Activated T-helper 17 cell treated with anti-CD3 and anti-CD28 coated beads, Interleukin-2, amount 50 U/mL, for 72 hours (primary cell): ENCODE results near the gene DYNC1LI1. TPM values are rescaled to one million over a fixed set of nuclear protein-coding genes. Genes with fewer than 3 reads are reported as not detected.

Experiments used
- ATAC-seq: fragments of 150-1000 bp; cut with Tn5 transposase; replicated peaks from 2 replicates; pipeline ENCODE4 v1.10.0; 2021; ENCODE audit warnings: mild to moderate bottlenecking, moderate library complexity
- H3K27ac Mint-ChIP-seq: one replicate; pipeline ENCODE4 v1.8.0; 2022; ENCODE audit warnings: mixed read lengths
- H3K27me3 Mint-ChIP-seq: one replicate; pipeline ENCODE4 v1.8.0; 2022; ENCODE audit warnings: mixed read lengths
- H3K36me3 Mint-ChIP-seq: one replicate; pipeline ENCODE4 v1.8.0; 2022; ENCODE audit warnings: low read depth, mild to moderate bottlenecking, mixed read lengths
- H3K4me1 Mint-ChIP-seq: one replicate; pipeline ENCODE4 v1.8.0; 2022; ENCODE audit warnings: mixed read lengths
- H3K4me3 Mint-ChIP-seq: one replicate; pipeline ENCODE4 v1.8.0; 2022; ENCODE audit warnings: mild to moderate bottlenecking, mixed read lengths
- H3K9me3 Mint-ChIP-seq: one replicate; pipeline ENCODE4 v1.8.0; 2022; ENCODE audit warnings: mixed read lengths
- total RNA-seq, 2 donors: library from RNA; stranded (reverse); gene quantifications; one replicate each; pipeline ENCODE4 v1.2.3, GENCODE V29; 2022

The DYNC1LI1 gene
- total RNA-seq, result 10 to 100 TPM; 21.3 to 35.9 TPM

DNA sequence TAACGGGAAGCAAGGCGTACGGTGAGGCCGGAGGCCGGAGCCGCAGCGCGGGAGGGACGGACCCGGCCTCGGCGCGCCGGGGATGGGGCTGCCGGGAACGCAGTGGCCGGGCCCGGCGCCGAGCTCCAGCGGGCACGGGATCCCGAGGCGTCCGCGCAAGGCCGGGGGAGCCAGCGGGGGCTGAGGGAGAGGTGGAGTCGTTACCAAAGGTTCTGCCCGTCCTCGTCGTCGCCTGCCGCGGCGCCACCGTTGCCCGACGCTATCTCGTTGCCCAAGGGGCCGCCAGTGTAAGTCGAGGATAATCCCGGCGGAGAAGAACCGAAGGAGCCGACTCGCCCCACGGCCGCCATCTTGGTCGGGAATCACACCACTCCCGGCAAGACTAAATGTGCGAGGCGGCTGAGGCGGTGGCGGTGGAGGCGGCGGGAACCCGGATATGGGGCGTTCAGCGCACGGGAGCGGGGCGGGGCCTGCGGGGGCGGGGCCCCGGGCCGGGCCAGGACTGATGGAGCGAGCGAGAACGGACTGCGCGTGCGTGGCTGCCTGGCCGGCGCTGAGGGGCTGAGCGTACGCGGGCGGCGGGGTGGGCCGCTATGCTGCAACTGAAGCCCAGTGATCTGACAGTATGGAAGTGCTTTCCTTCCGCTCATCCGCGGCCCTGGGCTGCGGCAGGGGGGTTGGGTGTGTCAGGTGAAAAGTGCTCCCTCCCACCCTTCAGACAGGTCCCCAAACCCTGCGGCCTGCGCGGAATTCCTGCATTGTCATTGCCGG lies at the start of gene DYNC1LI1:
Gene DYNC1LI1 (minus strand): TSS at position 438 of the 771 bp plus-strand sequence. CDS start 88 bp downstream, at position 350.
- Mint-ChIP-seq H3K4me3 (peak within 1 kb of the TSS; percentile 95), H3K9me3 (no peaks in the 10 kb centered on the region), H3K4me1 (peaks cover 9% of the 10 kb centered on the region), H3K36me3 (peaks cover 12% of the 10 kb centered on the region), H3K27me3 (no peaks in the 10 kb centered on the region), H3K27ac (peak within 1 kb of the TSS; percentile 81)
- ATAC-seq, result peak; percentile 94

DNA sequence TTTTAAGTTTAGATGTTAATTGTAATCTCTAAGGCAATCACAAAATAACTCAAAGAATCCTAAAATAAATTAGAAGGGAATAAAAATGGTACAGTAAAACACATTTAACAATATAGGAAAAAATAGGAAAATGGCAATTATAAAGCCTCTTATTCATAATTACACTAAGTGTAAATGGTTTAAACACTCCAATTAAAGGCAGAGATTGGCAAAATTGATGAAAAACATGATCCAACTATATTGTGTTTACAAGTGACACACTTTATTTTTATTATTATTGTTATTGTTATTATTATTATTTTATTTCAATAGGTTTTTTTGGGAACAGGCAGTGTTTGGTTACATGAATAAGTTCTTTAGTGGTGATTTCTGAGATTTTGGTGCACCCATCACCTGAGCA lies 48.7 kb upstream of the DYNC1LI1 start:
- H3K9me3 Mint-ChIP-seq, result no peaks in the 10 kb centered on the region
- no peaks in the 10 kb centered on the region for H3K4me1 Mint-ChIP-seq
- ATAC-seq, result no peak
- H3K4me3 Mint-ChIP-seq, result no peak overlapping the region
- no peak overlapping the region for H3K27ac Mint-ChIP-seq
- H3K36me3 Mint-ChIP-seq, result no peaks in the 10 kb centered on the region
- H3K27me3 Mint-ChIP-seq, result peaks cover 3% of the 10 kb centered on the region

DNA sequence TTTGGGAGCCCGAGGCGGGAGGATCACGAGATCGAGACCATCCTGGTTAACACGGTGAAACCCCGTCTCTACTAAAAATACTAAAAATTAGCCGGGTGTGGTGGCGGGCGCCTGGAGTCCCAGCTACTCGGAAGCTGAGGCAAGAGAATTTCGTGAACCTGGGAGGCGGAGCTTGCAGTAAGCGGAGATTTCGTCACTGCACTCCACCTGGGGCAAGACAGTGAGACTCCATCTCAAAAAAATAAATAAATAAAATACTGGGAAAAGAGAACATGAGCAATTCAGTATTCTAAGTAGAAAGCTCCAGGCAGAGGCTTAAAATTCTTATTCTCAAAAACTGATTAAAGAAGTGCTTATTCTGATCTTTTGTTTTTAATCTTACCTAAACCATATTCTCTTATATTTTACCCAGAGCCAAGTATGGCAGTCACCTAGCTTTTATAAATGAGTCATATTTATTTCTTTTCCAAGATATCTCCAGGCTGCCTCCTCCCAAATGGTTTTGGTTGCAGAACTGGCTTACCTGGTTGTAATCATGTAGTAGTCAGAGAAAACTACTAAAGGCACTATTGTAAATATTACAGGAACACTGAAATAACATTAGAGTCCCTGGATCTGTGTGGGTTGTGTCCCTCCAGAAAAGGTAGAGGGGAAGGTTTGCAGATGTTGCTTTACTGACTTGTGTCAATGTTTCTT lies 45.8 kb upstream of the DYNC1LI1 start:
- Mint-ChIP-seq H3K4me1 (no peaks in the 10 kb centered on the region), H3K36me3 (no peaks in the 10 kb centered on the region), H3K4me3 (no peak overlapping the region), H3K9me3 (no peaks in the 10 kb centered on the region), H3K27me3 (peaks cover 13% of the 10 kb centered on the region), H3K27ac (no peak overlapping the region)
- ATAC-seq, result no peak

DNA sequence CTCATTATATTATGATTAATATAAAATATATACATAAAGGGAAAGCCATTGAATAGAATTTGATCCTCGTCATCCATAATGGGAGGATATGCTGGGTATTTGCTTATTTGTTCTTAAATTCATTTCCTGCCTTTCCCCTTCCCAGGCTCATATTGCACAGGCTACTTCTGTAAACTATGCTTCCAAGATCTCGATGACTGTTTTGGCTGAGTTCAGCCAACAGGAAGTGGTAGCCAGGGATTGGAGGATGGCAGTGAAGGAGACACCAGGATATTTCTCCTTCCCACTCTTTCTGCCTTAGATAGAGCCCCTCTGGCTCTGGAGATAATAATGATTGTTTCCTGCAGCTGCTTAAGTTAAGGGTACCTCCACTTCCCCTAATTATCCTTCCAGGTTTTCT lies 44.3 kb upstream of the DYNC1LI1 start:
- Mint-ChIP-seq H3K4me1 (no peaks in the 10 kb centered on the region), H3K27ac (no peak overlapping the region)

DNA sequence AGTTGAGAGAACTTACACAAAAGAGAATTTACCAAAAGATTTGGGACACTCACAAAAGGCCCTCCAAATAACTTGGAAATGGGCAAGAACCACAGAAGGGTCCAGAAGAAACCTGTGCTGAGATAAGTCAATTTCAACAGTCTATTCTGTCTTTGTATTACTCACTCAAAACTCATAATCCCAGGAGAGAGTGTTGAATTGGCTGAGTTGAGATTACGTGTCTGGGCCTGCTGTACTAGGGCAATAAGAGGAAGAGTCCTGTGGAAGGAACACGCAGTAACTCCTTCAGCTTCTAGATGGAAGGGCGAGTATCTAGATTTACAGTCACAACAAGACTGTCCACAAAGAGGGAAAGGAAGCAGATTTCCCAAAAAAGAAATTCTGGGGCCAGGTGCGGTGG lies 42.5 kb upstream of the DYNC1LI1 start:
- H3K27ac Mint-ChIP-seq, result no peak overlapping the region
- no peak overlapping the region for H3K4me3 Mint-ChIP-seq
- H3K27me3 Mint-ChIP-seq, result peaks cover 13% of the 10 kb centered on the region
- no peaks in the 10 kb centered on the region for H3K4me1 Mint-ChIP-seq
- ATAC-seq, result no peak
- H3K36me3 Mint-ChIP-seq, result no peaks in the 10 kb centered on the region
- no peaks in the 10 kb centered on the region for H3K9me3 Mint-ChIP-seq

More for the DNA sequence above, 44.3 kb upstream of the DYNC1LI1 start:
- no peaks in the 10 kb centered on the region for H3K36me3 Mint-ChIP-seq
- no peak overlapping the region for H3K4me3 Mint-ChIP-seq
- no peak for ATAC-seq
- peaks cover 13% of the 10 kb centered on the region for H3K27me3 Mint-ChIP-seq
- H3K9me3 Mint-ChIP-seq, result no peaks in the 10 kb centered on the region

DNA sequence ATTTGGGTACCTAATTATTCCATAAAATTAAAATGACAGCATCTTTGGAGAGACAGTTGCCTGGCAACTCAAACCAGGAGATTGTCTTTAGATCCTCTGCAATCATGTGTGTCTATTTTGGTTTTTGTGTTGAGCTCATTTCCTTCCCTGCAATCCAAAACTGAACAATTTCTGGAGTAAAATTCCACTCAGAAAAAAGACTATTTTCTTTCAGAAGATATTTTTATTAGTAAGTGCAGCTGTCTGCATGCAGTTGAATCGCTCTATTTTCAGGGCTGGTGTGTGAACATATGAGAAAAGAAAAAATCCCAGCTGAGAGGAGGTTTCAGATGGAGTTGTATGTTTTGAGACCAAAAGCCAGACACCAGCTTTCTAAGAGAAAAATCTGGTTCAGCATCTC lies 41.9 kb upstream of the DYNC1LI1 start:
- ATAC-seq, result no peak
- H3K4me1 Mint-ChIP-seq, result no peaks in the 10 kb centered on the region
- H3K36me3 Mint-ChIP-seq, result no peaks in the 10 kb centered on the region

DNA sequence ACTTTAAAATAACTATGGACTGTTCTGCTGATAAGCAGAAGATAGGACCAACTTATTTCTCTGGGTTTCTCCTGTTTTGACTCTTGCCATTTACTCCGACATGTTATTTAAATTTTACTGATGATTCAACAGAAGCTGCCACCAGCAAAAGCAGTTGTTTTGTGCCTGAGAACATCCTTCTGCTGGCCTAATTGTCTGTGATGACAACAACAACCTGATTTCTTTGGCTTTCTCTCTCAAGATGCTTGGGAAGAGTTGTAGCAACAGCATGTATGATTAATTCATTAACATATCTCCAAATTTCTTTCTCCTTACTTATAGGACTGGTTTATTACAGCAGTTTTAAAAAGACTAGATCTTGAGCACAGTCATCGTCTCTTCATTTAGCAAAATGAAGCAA lies 36.9 kb upstream of the DYNC1LI1 start:
- Mint-ChIP-seq H3K36me3 (no peaks in the 10 kb centered on the region), H3K27ac (no peak overlapping the region), H3K27me3 (peaks cover 5% of the 10 kb centered on the region), H3K4me3 (no peak overlapping the region), H3K9me3 (no peaks in the 10 kb centered on the region), H3K4me1 (no peaks in the 10 kb centered on the region)
- ATAC-seq, result no peak

More for the DNA sequence above, 41.9 kb upstream of the DYNC1LI1 start:
- no peak overlapping the region for H3K27ac Mint-ChIP-seq
- no peak overlapping the region for H3K4me3 Mint-ChIP-seq
- H3K9me3 Mint-ChIP-seq, result no peaks in the 10 kb centered on the region
- H3K27me3 Mint-ChIP-seq, result peaks cover 13% of the 10 kb centered on the region

DNA sequence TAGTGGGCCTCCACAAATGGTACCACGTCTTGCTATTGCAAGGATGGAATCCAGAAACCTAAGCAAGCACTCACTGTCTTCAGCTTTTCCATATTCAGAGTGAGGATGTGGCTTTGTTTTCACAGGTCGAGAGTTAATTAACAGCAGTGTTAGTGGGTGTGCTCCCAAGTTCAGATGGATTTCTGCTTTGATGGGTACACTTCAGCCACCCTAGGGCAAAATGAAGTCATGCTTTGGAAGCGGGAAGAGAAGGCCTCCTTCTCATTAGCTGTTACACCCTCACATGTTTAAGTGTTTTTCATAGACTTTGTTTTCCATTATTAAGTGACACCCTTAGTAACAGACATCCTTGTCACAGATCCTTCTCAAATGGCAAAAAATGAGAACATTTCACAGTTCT lies 36.3 kb upstream of the DYNC1LI1 start:
- no peaks in the 10 kb centered on the region for H3K36me3 Mint-ChIP-seq
- H3K27ac Mint-ChIP-seq, result no peak overlapping the region
- H3K4me3 Mint-ChIP-seq, result no peak overlapping the region
- no peaks in the 10 kb centered on the region for H3K9me3 Mint-ChIP-seq
- H3K27me3 Mint-ChIP-seq, result peaks cover 7% of the 10 kb centered on the region
- no peak for ATAC-seq
- no peaks in the 10 kb centered on the region for H3K4me1 Mint-ChIP-seq

DNA sequence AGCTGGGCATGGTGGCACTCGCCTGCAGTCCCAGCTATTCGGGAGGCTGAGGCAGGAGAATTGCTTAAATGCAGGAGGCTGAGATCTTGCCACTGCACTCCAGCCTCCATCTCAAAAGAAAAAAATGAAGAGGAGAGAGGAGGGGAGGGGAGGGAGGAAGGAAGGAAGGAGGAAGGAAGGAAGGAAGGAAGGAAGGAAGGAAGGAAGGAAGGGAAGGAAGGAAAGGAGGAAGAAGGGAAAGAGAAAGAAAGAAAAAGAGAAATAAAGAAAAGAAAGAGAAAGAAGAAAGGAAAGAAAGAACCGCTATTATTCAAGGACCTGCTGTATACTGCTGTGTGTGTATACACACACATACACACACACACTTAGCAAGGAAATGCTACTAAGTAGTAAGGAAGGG lies 35.6 kb upstream of the DYNC1LI1 start:
- H3K9me3 Mint-ChIP-seq, result no peaks in the 10 kb centered on the region
- no peaks in the 10 kb centered on the region for H3K4me1 Mint-ChIP-seq
- H3K27ac Mint-ChIP-seq, result no peak overlapping the region
- ATAC-seq, result no peak
- H3K27me3 Mint-ChIP-seq, result peaks cover 13% of the 10 kb centered on the region
- H3K36me3 Mint-ChIP-seq, result no peaks in the 10 kb centered on the region
- H3K4me3 Mint-ChIP-seq, result no peak overlapping the region

DNA sequence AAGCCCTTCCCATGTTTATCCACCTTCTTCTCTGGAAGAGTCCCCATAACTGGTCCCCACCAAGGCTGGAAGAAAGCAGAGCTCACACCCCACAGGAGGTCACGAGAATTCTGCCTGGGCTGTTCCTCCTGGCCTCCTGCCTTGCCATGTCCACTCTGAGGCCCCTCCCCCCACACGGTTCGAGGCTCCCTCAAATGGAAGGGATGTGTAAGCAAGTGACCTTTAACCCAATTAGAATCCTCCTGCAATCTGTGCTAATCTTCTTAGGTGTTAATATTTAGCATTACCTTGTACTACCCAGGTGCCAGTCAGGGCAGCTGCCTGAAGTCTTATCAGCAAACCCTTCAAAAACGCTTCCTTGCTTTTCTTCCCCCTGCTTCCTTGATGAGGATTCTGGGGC lies 32.4 kb upstream of the DYNC1LI1 start:
- no peaks in the 10 kb centered on the region for H3K9me3 Mint-ChIP-seq
- H3K4me3 Mint-ChIP-seq, result no peak overlapping the region

DNA sequence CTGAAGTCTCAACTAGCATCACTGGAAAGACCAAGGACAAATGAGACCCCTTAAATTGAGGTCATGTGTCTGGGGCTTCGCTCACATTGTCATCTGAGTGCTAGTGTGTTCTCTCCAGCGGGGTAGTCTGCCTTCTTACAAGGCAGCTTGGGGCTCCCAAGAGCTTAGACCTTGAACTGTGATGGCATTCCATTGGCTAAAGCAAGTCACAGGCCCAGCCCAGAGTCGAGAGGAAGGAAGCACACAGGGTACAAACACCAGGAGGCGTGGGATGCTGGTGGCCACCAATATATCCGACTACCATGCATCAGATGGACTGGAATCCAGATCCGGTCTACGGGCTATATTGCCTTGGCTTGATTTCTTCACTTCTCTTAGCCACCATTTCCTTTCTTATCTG lies 31.5 kb upstream of the DYNC1LI1 start:
- Mint-ChIP-seq H3K27me3 (peaks cover 18% of the 10 kb centered on the region), H3K27ac (no peak overlapping the region), H3K9me3 (no peaks in the 10 kb centered on the region), H3K4me1 (no peaks in the 10 kb centered on the region), H3K4me3 (no peak overlapping the region), H3K36me3 (no peaks in the 10 kb centered on the region)
- no peak for ATAC-seq

More for the DNA sequence above, 32.4 kb upstream of the DYNC1LI1 start:
- no peaks in the 10 kb centered on the region for H3K4me1 Mint-ChIP-seq
- no peak overlapping the region for H3K27ac Mint-ChIP-seq
- H3K27me3 Mint-ChIP-seq, result peaks cover 13% of the 10 kb centered on the region
- no peak for ATAC-seq
- no peaks in the 10 kb centered on the region for H3K36me3 Mint-ChIP-seq

DNA sequence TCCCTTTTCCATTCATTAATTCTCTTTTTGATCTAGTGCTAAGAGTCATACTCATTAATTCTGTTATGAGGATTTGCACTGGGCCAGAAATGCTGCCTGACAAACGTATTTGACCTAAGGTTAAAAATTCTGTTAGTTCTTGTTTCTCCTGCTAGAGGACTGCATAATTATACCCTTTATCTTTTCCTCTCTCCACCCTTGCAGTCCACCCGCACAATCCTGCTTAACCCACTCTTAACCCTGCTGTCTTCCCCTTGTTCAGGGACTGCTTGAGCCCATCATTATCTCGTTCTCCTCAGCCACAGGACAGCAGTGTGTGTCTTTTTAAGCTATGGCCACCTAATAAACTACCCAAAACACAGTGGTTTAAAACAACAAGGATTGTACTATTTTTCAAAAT lies 31.1 kb upstream of the DYNC1LI1 start:
- no peak overlapping the region for H3K27ac Mint-ChIP-seq
- H3K27me3 Mint-ChIP-seq, result peaks cover 20% of the 10 kb centered on the region
- no peak overlapping the region for H3K4me3 Mint-ChIP-seq
- H3K36me3 Mint-ChIP-seq, result no peaks in the 10 kb centered on the region
- ATAC-seq, result no peak
- no peaks in the 10 kb centered on the region for H3K9me3 Mint-ChIP-seq
- H3K4me1 Mint-ChIP-seq, result no peaks in the 10 kb centered on the region

DNA sequence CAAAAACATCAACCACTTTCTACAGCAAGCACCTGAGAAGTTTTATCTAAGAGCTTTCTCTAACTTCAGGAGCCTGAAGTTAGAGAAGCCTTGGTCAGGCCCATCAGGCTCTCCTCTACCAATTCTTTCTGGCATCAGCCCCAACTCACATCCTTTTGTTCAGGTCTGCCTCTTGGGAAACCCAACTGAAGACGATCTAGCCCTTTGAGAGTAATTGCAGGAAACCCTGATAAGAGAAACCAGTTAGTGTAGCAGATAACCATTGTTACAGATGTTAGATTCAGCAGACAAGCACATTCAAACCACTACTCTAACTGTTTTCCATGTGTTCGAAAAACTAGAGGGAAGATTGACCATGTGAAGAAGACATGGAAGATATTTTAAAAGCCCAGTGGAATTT lies 27.0 kb upstream of the DYNC1LI1 start:
- Mint-ChIP-seq H3K27me3 (peaks cover 26% of the 10 kb centered on the region), H3K36me3 (no peaks in the 10 kb centered on the region), H3K4me1 (no peaks in the 10 kb centered on the region)

DNA sequence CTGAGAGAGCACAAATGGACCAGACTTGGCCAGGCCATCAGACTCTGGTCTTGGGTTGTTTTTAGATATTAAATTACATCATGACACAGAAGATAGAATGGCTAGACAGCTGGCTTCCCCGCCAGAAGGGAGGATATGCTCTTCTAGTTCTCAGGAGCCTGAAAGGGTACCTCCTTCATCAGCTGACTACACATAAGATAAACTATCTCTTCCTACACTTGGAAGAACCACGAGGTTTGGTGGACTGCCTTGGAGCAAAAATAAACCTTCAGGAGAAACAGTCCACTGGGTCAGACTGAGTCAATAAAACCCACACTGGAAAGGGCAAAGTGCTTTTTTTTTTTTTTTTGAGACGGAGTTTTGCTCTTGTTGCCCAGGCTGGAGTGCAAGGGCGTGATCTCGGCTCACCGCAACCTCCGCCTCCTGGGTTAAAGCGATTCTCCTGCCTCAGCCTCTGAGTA lies 26.3 kb upstream of the DYNC1LI1 start:
- no peak overlapping the region for H3K27ac Mint-ChIP-seq
- no peak for ATAC-seq
- H3K4me3 Mint-ChIP-seq, result no peak overlapping the region
- no peaks in the 10 kb centered on the region for H3K4me1 Mint-ChIP-seq
- peaks cover 22% of the 10 kb centered on the region for H3K27me3 Mint-ChIP-seq
- H3K36me3 Mint-ChIP-seq, result no peaks in the 10 kb centered on the region
- no peaks in the 10 kb centered on the region for H3K9me3 Mint-ChIP-seq

More for the DNA sequence above, 27.0 kb upstream of the DYNC1LI1 start:
- no peaks in the 10 kb centered on the region for H3K9me3 Mint-ChIP-seq
- H3K27ac Mint-ChIP-seq, result no peak overlapping the region
- H3K4me3 Mint-ChIP-seq, result no peak overlapping the region
- ATAC-seq, result no peak

DNA sequence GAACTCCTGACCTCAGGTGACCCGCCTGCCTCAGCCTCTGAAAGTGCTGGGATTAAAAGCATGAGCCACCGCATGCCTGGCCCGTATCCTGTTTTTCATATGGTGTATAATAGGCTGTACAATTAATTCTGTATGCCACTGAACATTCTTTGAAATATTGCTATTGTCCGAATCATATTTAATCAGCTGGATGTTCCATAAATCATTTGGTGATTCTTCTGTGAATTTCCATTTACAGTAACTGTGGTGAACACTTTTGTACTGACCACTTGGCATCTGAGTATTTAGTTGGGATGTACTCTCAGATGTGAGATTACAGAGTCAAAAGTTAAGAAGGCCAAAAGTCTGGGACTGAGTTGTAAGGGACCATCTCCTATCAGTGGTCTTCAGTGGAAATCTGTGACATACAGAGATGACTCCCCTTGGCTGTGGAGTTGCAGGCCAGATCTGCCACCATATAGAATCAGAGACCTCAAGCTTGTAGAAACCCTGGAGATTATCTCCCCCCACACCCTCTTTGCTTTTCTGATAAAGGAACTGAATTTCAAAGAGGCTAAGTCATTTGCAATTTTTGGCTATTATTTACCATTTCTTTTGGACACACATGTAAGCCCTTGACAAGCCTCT lies 25.7 kb upstream of the DYNC1LI1 start:
- no peaks in the 10 kb centered on the region for H3K9me3 Mint-ChIP-seq
- no peak overlapping the region for H3K27ac Mint-ChIP-seq
- peaks cover 17% of the 10 kb centered on the region for H3K27me3 Mint-ChIP-seq
- H3K4me1 Mint-ChIP-seq, result no peaks in the 10 kb centered on the region
- H3K4me3 Mint-ChIP-seq, result no peak overlapping the region
- no peaks in the 10 kb centered on the region for H3K36me3 Mint-ChIP-seq
- no peak for ATAC-seq
